Inflammatory macrophage treated with lipopolysaccharide for 1 hour (primary cell): ENCODE results near the gene PMP22.

Experiments
- DNase-seq, 2 donors: peaks; one replicate each; pipeline ENCODE4 v3.0.0-alpha.2; 2020 to 2022

Gene PMP22

GRCh38 chr17:15265131-15265530 lies at the start of gene PMP22:
PMP22 (minus strand) TSS chr17:15265326; CDS start chr17:15260727, 4,599 bp downstream.
- no peak for DNase-seq

DNA sequence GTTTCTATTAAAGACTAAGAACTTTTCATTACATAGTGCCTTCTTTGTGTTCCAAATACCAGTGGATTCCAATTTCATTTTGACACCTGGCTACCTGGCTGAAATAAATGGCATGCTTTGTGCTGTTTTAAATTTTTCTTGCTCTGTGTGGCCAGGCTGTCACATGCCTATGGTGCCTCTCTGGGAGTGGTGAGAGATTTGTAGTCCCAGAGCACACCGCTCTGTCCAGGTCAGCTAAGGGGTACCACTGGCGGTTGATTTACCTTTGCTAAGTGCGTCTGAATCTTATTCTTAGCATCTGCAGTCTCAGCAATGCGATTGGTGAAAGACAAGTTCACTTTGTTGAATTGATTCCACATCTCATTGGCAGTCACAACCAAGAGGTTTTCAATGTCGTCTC lies 46.9 kb upstream of the PMP22 start:
- DNase-seq, result no peak

DNA sequence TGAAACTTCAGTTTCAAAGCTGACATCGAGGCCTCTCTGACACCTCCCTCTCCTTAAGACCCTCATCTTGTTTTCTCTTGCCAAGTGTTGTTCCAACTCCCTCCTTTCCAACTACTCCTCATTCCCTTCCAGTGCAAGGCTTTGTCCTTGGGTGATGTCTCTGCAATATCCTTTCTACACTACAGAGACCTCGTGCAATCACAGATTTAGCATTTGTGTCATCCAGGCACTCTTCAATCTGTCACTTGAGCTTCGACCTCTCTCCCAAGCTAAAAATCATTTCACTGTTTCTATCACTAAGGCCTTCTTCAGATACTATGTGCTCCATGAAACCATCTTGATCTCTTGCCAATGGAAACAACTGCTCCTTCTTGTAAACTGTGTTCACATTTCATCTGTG lies 44.7 kb upstream of the PMP22 start:
- DNase-seq, result no peak

DNA sequence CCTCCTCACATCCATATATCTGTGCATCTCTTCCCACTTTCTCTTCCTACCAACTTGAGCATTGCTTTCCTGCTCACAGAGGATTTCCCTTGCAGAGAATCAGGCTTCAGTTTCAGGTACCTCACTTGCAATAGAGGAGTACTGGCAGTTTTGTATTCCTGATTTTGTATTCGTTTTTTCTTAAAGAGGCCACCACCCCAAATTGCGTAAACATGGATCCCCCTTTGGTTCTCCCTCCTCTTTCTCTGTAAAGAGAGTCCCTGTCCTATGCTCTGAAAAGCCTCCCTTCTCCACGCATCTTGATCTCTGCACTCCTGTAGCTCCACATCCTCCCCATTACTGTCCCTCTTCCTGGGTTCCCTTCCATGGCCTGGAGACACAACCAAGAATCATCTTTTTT lies 44.1 kb upstream of the PMP22 start:
- no peak for DNase-seq

DNA sequence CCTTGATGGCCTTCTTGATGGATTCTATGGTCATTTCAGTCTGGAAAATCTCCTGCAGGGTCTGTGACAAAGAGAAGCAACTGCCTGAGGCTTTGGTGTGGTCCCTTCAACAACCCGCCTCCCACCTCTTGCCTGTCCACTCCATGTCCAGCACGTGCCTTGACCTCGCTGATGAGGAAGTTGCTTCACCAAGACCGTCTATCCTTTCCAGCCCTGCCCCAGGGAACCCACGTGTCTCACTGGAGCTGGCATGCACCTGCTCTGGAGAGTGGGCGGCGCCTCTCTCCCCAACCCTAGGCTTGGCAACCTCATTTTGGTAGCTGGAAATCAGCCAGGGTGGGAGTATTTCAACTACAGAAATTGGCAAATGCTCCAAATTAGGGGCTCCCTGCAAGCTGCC lies 43.6 kb upstream of the PMP22 start:
- no peak for DNase-seq

DNA sequence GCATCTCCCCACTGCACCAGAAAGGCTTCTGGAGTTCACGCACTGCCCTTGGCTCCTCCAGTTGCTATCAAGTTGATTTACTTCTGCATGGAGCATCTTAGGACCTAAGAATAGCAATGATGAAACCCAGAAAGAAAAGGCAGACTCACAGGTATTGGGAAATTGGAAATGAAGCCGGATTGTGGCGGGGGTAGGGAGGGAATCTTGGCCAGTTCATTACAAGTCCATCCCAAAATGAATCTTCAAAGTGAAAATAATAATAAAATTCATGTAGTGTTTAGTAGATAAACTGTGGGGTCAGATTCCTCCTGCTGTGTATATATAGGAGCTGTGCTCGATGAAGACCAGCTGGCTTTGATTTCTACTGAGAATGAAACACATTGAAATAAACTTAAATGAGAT lies 42.6 kb upstream of the PMP22 start:
- DNase-seq, result no peak

DNA sequence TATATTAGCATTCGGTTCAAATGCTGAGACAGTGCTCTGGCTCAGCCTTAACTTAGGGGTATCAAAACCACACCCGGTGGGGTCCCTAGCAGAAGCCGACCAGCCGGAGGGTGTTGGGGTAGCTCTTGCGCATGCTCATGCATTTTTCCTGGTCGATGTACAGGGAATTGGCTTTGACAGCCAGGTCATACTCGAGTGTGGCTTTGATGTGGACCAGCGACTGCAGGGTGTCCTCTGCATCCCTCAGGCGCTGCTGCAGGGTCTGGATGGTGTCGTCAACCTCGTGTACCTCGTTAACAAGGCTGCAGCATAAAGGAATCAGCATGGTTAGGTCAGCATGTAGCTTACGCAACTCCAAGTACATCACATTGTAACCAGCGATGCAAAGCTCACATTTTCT lies 38.7 kb upstream of the PMP22 start:
- no peak for DNase-seq

- no peak for DNase-seq
Measured at GRCh38 chr17:15303268-15303667, 38.1 kb upstream of the PMP22 start.

DNA sequence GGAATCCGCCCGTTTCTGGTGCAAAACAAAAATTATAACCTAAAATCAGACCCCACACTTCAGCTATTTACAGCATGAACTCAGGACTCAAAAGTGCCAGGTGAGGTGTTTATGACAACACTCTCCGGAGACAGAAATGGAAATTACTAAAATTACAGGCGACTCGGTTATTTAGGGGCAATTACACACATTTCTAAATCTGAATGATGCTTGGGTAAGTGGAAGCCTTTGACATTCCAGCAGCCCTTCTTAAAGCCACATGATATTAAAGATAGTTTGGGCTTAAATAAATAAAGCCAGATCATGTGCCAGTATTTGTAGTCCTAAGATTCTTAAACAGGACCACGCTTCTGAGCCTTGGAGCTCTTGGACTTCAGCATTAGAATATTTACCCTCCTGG lies 36.7 kb upstream of the PMP22 start:
- no peak for DNase-seq

- no peak for DNase-seq
Measured at GRCh38 chr17:15298176-15298575, 33.0 kb upstream of the PMP22 start.

DNA sequence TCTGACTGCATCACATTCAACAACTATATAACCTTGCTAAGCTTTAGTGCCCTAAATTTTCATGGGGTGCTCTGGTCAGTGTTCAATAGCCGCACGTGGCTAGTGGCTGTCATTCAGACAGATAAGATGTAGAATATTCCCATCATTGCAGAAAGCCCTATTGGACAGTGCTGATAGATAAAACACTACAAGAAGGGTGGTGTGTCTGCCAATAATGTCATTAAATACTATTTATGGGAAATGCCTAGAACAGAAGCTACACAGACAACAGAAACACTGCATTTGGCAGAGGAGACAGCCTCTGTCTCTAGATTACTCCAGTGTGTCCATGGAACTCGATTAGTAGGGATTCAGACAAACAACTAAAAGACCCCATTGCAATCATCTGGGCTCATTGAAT lies 28.4 kb upstream of the PMP22 start:
- DNase-seq, result no peak

DNA sequence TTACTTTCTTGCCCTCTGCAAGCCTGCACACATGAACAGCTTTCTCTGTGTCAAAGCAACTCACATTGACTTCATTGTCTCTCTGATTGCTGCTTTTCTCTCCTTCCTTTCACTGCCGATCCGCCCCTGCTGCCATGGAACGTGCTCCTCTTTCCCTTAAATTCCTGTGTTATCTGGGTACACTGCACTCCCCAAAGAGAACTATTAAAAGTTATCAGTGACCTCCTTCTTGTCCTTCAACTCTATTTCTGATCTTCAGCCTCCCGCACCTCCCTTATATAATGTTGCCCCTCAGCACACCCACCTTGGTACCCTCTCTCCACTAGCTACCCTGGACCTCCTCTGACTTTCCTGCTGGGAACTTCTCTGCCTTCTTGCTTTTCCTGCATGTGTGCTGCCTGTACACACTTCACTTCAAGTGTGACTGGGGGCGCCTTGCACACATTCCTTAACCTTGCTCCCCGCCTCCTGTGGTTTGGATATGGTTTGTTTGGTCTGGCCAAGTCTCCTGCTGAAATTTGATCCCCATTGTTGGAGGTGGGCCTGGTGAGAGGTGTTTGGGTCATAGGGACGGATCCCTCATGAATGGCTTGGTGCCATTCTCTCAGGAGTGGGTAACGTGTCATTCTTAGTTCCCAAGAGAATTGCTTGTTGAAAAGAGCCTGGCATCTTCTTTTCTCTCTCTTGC lies 26.7 kb upstream of the PMP22 start:
- no peak for DNase-seq

GRCh38 chr17:15290605-15291004 lies 25.5 kb upstream of the PMP22 start:
- no peak for DNase-seq

DNA sequence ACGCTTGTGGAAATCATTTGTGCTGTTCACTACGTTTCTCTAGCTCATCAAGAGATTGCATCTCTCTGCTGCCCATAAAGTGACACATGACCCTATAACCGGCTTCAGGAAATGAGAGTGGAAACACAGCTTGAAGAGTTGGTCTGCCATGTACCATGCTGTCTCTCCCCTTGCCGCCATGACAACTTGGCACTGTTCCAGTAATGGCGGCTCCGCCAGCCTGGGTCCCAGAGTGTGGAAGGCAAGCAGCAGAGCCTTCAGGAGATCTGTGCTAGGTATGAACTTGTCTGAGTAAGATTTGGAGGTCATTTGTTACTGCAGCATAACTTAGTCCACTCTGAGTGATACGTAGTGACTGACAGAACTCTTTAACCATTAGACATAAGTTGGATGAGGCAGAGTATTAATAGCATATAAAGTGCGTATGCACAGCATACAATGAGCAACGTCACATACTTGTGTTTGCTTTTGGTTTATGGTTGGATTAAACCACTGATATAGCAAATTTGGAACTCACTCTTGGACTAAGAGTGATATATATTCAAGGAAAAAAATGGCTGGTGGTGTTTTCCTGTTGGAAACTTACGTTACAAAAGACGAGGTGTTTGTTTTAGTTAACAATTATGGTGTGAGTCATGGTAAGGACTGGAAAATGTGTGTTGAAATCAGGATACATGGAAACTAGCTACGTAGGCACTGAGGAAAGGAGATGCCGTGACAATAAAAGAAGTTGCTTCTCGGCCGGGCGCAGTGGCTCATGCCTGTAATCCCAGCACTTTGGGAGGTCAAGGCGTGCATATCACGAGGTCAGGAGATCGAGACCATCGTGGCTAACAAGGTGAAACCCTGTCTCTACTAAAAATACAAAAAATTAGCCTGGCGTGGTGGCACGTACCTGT lies 24.4 kb upstream of the PMP22 start:
- no peak for DNase-seq

GRCh38 chr17:15288859-15289258 lies 23.7 kb upstream of the PMP22 start:
- DNase-seq, result no peak

DNA sequence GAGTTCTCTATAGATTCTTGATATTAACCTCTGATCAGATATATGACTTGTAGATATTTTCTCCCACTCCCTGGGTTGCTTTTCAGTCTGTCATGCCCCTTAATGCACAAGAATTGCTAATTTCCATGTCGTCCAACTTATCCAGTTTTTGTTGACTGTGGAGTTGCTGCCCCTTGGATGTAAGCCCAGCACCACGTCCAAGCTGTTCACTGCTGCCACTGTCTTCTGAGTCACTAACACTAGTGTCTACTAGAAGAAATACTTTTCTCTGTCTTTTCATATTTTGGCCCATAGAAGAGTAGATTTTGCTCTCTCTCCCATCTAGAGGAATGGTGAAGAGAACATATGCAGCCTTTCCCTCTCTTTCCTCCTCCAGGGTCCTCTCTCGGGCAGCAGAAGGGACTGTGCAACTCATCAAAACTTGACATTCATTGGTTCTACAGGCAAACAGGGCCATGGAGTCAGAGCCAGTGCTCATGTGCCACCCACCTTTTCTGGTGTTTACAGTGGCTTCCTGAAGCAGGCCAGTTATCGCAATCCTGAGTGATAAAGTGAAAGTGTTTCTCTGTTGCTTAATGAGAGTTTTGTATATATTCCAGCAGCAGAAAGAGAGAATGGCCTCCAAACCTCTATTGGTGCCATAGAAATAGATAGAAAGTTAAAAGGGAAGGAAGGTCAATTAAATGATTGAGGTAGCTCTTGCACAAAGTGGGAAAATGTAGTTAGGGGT lies 22.6 kb upstream of the PMP22 start:
- DNase-seq, result no peak

DNA sequence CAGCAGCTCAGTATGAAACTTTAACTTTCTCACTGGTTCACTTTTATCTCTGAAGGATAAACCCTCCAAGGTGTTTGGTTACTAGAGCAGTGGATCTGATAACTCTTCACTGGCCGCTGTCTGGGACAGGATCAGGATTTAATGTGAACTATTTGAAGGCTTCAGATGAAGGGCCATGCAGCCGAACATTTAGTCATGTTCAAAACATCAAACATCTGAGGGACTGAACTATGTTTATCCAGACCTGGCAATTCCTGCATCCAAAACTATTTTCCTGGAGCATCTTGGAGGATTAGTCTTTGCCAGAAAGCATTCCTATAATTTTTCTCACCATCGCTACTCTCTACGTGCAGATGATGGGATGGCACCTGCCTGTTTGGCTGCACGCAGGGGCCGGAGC lies 20.3 kb upstream of the PMP22 start:
- no peak for DNase-seq

- DNase-seq, result no peak
Measured at GRCh38 chr17:15284537-15284936, 19.4 kb upstream of the PMP22 start.

DNA sequence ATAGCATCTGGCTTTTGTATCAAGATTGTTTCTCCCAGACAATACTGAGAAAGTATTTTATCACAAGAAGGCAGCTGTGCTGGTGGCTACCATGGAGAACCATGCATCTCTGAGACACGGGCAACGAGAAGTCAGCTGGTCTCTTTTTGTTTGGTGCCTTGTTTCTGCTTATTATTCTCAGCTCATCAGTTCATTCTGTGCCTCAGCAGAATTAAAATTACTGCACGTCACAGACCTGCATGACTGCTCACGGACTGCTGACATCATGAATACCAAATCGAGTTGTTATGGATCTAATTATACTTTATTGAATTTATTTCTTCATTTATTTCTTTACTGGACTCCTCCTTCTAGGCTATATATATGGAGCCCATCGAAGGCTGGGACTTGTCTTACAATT lies 19.0 kb upstream of the PMP22 start:
- no peak for DNase-seq

GRCh38 chr17:15281909-15282308 lies 16.8 kb upstream of the PMP22 start:
- no peak for DNase-seq

DNA sequence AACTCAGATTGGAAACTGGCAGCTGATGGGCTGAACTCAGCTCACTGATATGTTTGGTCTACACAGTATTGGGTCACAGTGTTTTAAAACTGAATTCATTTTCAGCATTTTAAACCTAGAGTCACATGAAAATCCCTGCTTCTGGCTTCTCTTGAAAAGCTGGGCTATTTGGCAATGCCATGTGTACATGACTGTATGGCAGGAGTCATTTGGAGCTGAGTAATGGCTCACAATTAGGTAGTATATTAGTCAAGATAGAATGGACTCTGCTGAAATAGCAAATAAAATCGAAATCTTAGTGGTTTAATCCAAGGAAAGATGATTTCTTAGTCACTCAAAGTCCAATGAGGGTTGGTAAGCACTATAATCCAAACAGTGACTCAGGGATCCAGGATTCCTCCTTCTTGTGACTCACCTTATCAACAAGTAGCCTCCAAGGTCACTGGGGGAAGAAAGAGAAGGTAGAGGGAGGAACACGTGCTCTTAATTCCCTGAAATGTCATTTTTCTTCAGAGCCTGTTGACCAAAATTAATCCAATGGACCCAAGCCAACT lies 13.9 kb upstream of the PMP22 start:
- DNase-seq, result no peak

- DNase-seq, result no peak
Measured at GRCh38 chr17:15278380-15278779, 13.3 kb upstream of the PMP22 start.

DNA sequence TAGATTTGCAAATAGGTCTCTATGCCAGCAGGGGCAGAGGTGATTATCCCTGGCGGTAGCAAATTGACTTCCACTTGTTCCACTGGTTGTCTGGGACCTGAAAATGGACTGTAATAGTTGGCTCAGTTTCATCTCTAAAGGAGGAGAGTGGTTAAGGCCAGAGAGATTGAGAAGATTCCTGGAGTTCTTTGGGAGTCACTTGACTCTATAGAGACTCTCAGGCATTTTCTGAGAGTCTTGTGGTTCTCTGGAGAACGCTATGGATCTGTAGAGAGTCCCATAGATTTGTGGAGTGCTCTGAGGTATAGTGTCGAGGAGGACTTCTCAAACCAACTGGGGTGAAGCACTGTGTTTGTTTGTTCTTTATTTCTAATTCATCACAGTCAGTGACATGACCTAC lies 8.9 kb upstream of the PMP22 start:
- no peak for DNase-seq
